Measurements from ENCODE around the gene SLMAP. TPM values are rescaled to one million over a fixed set of nuclear protein-coding genes. Genes with fewer than 3 reads are reported as not detected.
A peak's percentile ranks its signal among the peaks of the same experiment; 100 is the strongest.

The SLMAP gene
- total RNA-seq, 1 donor, result 44.1 TPM

DNA sequence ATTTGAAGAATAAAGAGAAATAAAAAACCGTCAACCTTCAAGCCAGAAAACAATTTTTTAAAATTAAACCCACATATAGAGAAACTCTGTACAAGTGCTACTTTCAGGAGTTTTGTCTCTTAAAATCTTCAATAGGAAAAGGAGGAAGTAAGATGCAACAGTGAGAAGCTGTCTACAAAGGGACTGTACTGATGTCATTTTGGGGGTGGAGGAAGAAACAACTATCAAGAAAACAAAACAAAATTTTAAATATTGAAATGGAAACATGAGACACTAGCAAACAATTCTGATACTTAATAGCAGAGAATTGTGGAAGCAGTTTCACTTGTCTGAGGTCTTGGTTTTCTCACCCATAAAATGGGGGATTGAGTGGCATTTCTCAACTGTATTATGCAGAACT lies 84.4 kb downstream of the SLMAP start:
- no peak for DNase-seq (ENCODE audit: low read depth)
- no peak overlapping the region for H3K4me3 ChIP-seq (ENCODE audit: low read depth, low read length)
- TF ChIP-seq, protein P1, sequence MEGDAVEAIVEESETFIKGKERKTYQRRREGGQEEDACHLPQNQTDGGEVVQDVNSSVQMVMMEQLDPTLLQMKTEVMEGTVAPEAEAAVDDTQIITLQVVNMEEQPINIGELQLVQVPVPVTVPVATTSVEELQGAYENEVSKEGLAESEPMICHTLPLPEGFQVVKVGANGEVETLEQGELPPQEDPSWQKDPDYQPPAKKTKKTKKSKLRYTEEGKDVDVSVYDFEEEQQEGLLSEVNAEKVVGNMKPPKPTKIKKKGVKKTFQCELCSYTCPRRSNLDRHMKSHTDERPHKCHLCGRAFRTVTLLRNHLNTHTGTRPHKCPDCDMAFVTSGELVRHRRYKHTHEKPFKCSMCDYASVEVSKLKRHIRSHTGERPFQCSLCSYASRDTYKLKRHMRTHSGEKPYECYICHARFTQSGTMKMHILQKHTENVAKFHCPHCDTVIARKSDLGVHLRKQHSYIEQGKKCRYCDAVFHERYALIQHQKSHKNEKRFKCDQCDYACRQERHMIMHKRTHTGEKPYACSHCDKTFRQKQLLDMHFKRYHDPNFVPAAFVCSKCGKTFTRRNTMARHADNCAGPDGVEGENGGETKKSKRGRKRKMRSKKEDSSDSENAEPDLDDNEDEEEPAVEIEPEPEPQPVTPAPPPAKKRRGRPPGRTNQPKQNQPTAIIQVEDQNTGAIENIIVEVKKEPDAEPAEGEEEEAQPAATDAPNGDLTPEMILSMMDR (IDR thresholded peaks at IDR 0.05; ENCODE audit: insufficient read depth, low read length), result no peak

DNA sequence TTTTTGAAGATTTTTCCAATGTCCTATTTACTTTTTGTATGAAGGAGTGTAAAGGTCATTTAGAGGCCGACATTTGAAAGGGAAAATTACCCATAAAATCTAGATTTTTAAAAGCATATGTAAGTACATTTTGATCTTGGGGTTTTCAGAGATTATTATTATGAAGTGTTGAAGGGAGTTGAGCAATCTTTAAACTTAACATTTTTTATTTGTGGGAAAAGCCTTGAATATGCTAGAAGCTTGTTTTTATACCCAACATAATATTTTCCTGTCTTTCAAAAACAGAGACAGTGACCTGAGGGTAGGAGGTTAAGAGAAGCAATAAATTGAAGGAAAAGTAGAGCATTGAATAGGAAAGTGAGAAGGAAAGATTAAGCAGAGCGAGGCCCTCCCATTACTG lies 85.7 kb downstream of the SLMAP start:
- DNase-seq (ENCODE audit: low read depth), result no peak
- no peak overlapping the region for H3K4me3 ChIP-seq (ENCODE audit: low read depth, low read length)
- TF ChIP-seq, protein P1 (IDR thresholded peaks at IDR 0.05; ENCODE audit: insufficient read depth, low read length), result no peak

DNA sequence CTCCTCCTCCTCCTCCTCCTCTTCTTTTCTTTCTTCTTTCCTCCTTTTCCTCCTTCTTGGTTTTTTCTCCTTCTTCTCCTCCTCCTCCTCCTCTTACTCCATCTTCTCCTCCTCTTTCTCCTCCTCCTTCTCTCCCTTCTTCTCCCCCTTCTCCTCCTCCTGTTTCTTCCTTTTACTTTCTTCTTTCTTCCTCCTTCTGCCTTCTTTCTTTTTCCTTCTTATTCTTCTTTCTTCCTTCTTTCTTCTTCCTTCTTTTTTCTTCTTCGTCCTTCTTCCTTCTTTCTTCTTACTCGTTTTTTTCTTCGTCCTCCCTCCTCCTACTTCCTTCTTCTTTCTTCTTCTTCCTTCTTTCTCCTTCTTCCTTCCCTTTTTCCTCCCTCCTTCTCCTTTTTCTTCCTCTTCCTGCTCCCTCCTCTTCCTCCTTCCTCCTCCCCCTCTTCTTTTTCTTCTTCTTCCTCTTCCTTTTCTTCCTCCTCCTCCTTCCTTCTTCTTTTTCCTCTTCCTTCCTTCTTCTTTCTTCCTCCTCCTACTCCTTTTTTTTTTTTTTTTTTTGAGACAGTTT lies 92.1 kb downstream of the SLMAP start:
- no peak overlapping the region for H3K4me3 ChIP-seq (ENCODE audit: low read depth, low read length)
- TF ChIP-seq, protein P1 (IDR thresholded peaks at IDR 0.05; ENCODE audit: insufficient read depth, low read length), result no peak
- no peak for DNase-seq (ENCODE audit: low read depth)

DNA sequence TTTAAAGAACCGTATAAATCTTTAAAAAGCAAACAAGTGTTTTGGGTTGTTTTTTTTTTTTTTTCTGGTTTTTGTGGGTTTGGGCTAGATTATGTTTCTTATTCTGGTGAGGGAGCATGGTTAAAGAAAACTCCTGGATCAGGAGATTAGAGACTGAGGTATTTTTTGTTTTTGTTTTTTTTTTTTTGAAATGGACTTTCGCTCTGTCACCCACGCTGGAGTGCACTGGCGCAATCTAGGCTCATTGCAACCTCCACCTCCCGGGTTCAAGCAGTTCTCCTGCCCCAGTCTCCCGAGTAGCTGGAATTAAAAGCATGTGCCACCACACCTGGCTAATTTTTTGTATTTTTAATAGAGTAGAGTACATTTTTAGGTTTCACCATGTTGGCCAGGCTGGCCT lies 95.2 kb downstream of the SLMAP start:
- no peak overlapping the region for H3K4me3 ChIP-seq (ENCODE audit: low read depth, low read length)

DNA sequence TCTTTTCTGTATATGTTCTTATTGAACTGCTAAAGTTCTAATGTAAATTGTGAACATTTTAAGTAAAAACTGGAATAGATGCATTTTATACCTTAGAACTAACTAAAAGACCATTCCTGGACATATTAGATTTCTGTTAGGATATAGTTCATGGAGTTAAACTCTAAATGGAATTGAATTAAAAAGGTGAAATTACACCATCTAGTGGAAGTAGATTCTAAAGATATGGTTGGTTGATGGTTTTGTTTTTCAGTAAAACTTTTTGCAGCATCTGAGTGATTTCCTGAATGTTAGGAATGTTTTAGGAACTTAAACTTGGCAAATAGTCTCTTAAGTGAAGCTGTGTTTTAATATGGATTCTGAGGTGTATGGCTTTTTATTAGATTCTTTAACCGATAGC lies 96.8 kb downstream of the SLMAP start:
- peak; percentile 66 for DNase-seq (ENCODE audit: low read depth)
- TF ChIP-seq, protein P1 (IDR thresholded peaks at IDR 0.05; ENCODE audit: insufficient read depth, low read length), result peak; percentile 29
- H3K4me3 ChIP-seq (ENCODE audit: low read depth, low read length), result no peak overlapping the region

More for the DNA sequence above, 95.2 kb downstream of the SLMAP start:
- TF ChIP-seq, protein P1 (IDR thresholded peaks at IDR 0.05; ENCODE audit: insufficient read depth, low read length), result no peak
- DNase-seq (ENCODE audit: low read depth), result no peak

DNA sequence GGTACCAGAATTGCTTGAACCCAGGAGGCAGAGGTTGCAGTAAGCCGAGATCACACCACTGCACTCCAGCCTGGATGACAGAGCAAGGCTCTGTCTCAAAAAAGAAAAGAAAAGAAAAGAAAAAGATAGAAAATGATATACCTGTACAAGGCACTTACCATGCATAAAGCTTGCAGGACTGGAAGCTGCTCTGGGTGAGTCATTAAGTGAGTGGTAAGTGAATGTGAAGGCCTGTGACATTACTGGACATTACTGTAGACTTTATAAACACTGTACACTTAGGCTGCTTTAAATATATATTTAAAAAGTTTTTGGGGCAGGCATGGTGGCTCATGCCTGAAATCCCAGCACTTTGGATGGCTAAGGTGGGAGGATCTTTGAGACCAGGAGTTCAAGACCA lies 99.2 kb downstream of the SLMAP start:
- no peak overlapping the region for H3K4me3 ChIP-seq (ENCODE audit: low read depth, low read length)
- DNase-seq (ENCODE audit: low read depth), result peak; percentile 15
- TF ChIP-seq, protein P1 (IDR thresholded peaks at IDR 0.05; ENCODE audit: insufficient read depth, low read length), result no peak

DNA sequence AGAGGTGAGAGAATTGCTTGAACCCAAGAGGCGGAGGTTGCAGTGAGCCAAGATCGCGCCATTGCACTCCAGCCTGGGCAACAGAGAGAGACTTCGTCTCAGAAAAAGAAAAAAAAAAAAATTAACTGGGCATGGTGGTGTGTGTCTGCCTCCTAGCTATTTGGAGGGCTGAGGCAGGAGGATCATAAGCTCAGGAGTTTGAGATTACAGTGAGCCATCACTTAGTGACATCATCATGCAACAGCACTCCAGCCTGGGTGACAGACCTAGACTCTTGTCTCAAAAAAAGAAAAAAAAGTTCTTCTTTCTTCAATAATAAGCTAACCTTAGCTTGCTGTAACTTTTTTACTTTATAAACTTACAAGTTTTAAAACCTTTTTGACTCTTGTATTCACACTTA lies 99.8 kb downstream of the SLMAP start:
- TF ChIP-seq, protein P1 (IDR thresholded peaks at IDR 0.05; ENCODE audit: insufficient read depth, low read length), result no peak
- no peak for DNase-seq (ENCODE audit: low read depth)
- no peak overlapping the region for H3K4me3 ChIP-seq (ENCODE audit: low read depth, low read length)
